ENCODE data around the gene DIAPH2. TPM values are rescaled to one million over a fixed set of nuclear protein-coding genes. Genes with fewer than 3 reads are reported as not detected.

The DIAPH2 gene
- total RNA-seq, 2 donors from 2014 or later: 12.5 to 18.3 TPM

DNA sequence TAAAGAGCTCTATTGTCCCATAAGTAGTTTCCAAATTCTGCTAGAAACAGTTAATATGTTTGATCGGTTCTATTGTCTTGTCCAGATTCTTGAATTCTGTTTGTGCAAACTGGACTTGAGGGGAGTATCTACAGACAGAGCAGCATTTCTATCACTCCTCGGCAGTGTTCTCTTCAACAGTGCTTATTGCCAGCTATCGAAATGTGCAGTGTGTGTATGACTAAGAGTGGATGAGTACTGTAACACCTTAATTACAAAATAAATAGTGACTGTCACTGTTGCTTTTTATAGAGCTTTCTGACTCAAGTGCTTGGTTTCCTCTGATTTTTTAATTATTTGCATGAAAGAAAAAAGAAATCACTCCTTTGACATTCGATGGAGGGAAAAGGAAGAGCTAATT is 473.6 kb downstream of the DIAPH2 start:
- Mint-ChIP-seq H3K4me1 (no peaks in the 10 kb centered on the region), H3K27ac (no peak overlapping the region), H3K4me3 (no peak overlapping the region), H3K27me3 (no peaks in the 10 kb centered on the region), H3K36me3 (ENCODE audit: low read depth) (no peaks in the 10 kb centered on the region)
- H3K9me3 ChIP-seq (ENCODE audit: control insufficient read depth, low read length, poor library complexity, severe bottlenecking): no peaks in the 10 kb centered on the region
- DNase-seq (no peak), ATAC-seq (no peak)

GRCh38 chrX:97159916-97160800 is 475.5 kb downstream of the DIAPH2 start:
- DNase-seq: no peak
- Mint-ChIP-seq H3K27ac (no peak overlapping the region), H3K36me3 (ENCODE audit: low read depth) (no peaks in the 10 kb centered on the region), H3K4me3 (no peak overlapping the region), H3K27me3 (no peaks in the 10 kb centered on the region), H3K4me1 (no peaks in the 10 kb centered on the region)
- H3K9me3 ChIP-seq (ENCODE audit: control insufficient read depth, low read length, poor library complexity, severe bottlenecking): no peaks in the 10 kb centered on the region
- ATAC-seq: no peak

GRCh38 chrX:97167333-97167732 is 482.7 kb downstream of the DIAPH2 start:
- Mint-ChIP-seq H3K27ac (no peak overlapping the region), H3K36me3 (ENCODE audit: low read depth) (no peaks in the 10 kb centered on the region), H3K27me3 (no peaks in the 10 kb centered on the region), H3K4me1 (no peaks in the 10 kb centered on the region), H3K4me3 (no peak overlapping the region)
- ATAC-seq: no peak
- DNase-seq: no peak
- H3K9me3 ChIP-seq (ENCODE audit: control insufficient read depth, low read length, poor library complexity, severe bottlenecking): no peaks in the 10 kb centered on the region

DNA sequence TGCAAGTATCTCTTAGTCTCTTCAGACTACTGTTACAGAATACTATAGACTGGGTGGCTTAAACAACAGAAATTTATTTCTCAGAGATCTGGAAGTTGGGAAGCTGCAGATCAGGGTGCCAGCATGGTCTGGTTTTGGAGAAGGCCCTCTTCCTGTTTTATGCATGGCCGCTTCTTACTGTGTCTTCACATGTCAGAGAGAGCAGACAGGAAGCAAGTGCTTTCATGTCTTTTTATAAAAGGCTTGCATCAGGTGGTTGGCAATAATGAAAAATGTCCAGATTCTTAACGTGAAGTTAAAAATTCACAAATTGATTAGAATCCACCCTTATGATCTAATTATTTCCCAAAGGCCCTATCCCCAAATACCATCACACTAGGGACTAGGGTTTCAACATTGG is 484.0 kb downstream of the DIAPH2 start:
- DNase-seq: no peak
- no peaks in the 10 kb centered on the region for H3K36me3 Mint-ChIP-seq (ENCODE audit: low read depth)
- no peak overlapping the region for H3K4me3 Mint-ChIP-seq
- H3K27me3 Mint-ChIP-seq: no peaks in the 10 kb centered on the region
- no peak for ATAC-seq
- H3K9me3 ChIP-seq (ENCODE audit: control insufficient read depth, low read length, poor library complexity, severe bottlenecking): no peaks in the 10 kb centered on the region
- H3K4me1 Mint-ChIP-seq: no peaks in the 10 kb centered on the region
- H3K27ac Mint-ChIP-seq: no peak overlapping the region

DNA sequence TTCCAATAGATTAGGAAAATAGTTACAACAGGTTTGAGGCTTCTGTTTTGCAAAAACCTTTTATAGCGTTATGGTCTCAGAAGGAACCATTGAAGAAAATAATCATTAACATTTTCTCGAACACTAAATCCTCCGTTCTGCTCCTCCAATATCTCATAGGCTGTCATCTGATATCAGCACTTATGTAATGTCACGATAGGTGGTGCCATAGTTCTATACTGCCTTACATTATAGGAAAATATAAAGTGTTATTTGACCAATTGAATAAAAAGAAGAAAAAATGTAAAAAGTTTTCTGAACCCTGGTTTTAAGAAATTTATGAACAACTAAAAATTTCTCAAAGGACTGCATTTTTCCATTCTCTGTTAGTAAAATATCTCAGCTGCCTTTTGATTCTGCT is 490.5 kb downstream of the DIAPH2 start:
- DNase-seq: no peak
- no peak overlapping the region for H3K4me3 Mint-ChIP-seq
- no peak for ATAC-seq
- no peaks in the 10 kb centered on the region for H3K27me3 Mint-ChIP-seq
- H3K9me3 ChIP-seq (ENCODE audit: control insufficient read depth, low read length, poor library complexity, severe bottlenecking): no peaks in the 10 kb centered on the region
- H3K27ac Mint-ChIP-seq: no peak overlapping the region
- H3K36me3 Mint-ChIP-seq (ENCODE audit: low read depth): peaks cover 3% of the 10 kb centered on the region
- H3K4me1 Mint-ChIP-seq: no peaks in the 10 kb centered on the region

GRCh38 chrX:97189668-97190067 is 505.0 kb downstream of the DIAPH2 start:
- H3K27ac Mint-ChIP-seq: no peak overlapping the region

DNA sequence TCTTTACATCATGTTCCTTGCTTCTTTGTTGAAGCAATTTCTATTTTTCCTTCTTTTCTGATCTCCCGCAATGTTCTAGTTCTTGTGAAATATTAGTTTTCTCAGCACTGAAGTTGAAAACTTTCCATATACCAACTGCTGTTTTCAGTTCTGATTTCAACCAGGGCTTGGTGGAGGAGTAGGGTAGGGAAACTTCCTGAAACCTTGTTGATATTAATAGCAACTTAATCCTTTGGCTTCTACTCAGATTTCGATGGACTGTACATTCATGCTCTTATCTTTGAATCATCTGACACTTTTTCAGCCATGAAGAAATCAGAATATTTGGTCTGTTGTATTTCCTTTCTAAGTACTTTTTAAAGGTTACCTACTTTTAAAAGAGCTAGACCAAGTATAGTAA is 514.9 kb downstream of the DIAPH2 start:
- H3K27me3 Mint-ChIP-seq: no peaks in the 10 kb centered on the region
- H3K4me1 Mint-ChIP-seq: no peaks in the 10 kb centered on the region
- no peaks in the 10 kb centered on the region for H3K36me3 Mint-ChIP-seq (ENCODE audit: low read depth)
- no peak overlapping the region for H3K4me3 Mint-ChIP-seq
- H3K9me3 ChIP-seq (ENCODE audit: control insufficient read depth, low read length, poor library complexity, severe bottlenecking): no peaks in the 10 kb centered on the region
- no peak for DNase-seq
- no peak for ATAC-seq
- H3K27ac Mint-ChIP-seq: no peak overlapping the region

More at GRCh38 chrX:97189668-97190067, 505.0 kb downstream of the DIAPH2 start:
- DNase-seq: no peak
- no peaks in the 10 kb centered on the region for H3K36me3 Mint-ChIP-seq (ENCODE audit: low read depth)
- H3K4me3 Mint-ChIP-seq: no peak overlapping the region
- no peaks in the 10 kb centered on the region for H3K27me3 Mint-ChIP-seq
- no peaks in the 10 kb centered on the region for H3K9me3 ChIP-seq (ENCODE audit: control insufficient read depth, low read length, poor library complexity, severe bottlenecking)
- no peak for ATAC-seq
- no peaks in the 10 kb centered on the region for H3K4me1 Mint-ChIP-seq

DNA sequence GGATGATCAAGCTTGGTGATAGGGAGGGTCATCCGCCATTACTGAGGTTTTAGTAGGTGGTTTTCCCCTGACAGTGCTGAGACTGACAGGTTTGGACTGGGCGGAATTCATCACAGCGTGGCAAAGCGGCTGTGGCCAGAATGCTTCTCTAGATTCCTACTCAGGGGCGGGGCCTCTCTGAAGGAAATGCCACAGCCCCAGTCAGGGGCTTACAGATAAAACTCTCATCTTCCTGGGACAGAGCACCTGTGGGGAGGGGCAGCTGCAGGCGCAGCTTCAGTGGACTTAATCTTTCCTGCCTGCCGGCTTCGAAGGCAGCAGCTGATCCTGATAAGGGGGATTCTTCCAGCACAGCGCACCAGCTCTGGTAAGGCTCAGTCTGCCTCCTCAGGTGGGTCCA is 515.8 kb downstream of the DIAPH2 start:
- Mint-ChIP-seq H3K4me3 (no peak overlapping the region), H3K27me3 (no peaks in the 10 kb centered on the region), H3K4me1 (no peaks in the 10 kb centered on the region), H3K36me3 (ENCODE audit: low read depth) (no peaks in the 10 kb centered on the region), H3K27ac (no peak overlapping the region)
- no peak for DNase-seq
- no peaks in the 10 kb centered on the region for H3K9me3 ChIP-seq (ENCODE audit: control insufficient read depth, low read length, poor library complexity, severe bottlenecking)
- no peak for ATAC-seq

DNA sequence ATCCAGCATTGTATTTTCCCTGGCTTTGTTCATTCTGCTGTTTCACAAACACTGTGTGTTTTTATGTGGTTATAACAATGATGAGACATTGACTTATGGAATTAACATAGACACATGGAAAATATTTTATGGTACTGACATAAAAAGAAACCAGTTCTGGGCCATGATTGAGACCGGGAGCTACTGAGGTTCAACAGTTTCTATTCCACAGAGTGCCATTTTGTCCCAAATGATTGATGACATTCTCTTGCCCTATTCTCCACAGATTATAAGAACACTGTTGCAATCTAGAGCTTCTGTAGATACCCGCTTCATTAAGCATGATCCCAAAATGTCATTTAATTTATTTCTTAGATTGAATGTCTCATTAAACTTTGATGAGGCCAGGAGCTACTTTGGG is 525.9 kb downstream of the DIAPH2 start:
- Mint-ChIP-seq H3K4me3 (no peak overlapping the region), H3K4me1 (no peaks in the 10 kb centered on the region), H3K27ac (no peak overlapping the region), H3K27me3 (no peaks in the 10 kb centered on the region), H3K36me3 (ENCODE audit: low read depth) (no peaks in the 10 kb centered on the region)
- DNase-seq: no peak
- H3K9me3 ChIP-seq (ENCODE audit: control insufficient read depth, low read length, poor library complexity, severe bottlenecking): no peaks in the 10 kb centered on the region
- ATAC-seq: no peak

GRCh38 chrX:97211070-97211469 is 526.4 kb downstream of the DIAPH2 start:
- H3K27ac Mint-ChIP-seq: no peak overlapping the region
- no peak for ATAC-seq
- DNase-seq: no peak
- no peaks in the 10 kb centered on the region for H3K27me3 Mint-ChIP-seq
- H3K4me1 Mint-ChIP-seq: no peaks in the 10 kb centered on the region
- no peaks in the 10 kb centered on the region for H3K36me3 Mint-ChIP-seq (ENCODE audit: low read depth)
- no peak overlapping the region for H3K4me3 Mint-ChIP-seq
- H3K9me3 ChIP-seq (ENCODE audit: control insufficient read depth, low read length, poor library complexity, severe bottlenecking): no peaks in the 10 kb centered on the region

- no peaks in the 10 kb centered on the region for H3K9me3 ChIP-seq (ENCODE audit: control insufficient read depth, low read length, poor library complexity, severe bottlenecking)
- Mint-ChIP-seq H3K4me3 (no peak overlapping the region), H3K27ac (no peak overlapping the region), H3K4me1 (no peaks in the 10 kb centered on the region), H3K27me3 (no peaks in the 10 kb centered on the region), H3K36me3 (ENCODE audit: low read depth) (no peaks in the 10 kb centered on the region)
- ATAC-seq: no peak
- DNase-seq: no peak
Measured at GRCh38 chrX:97215186-97215585, 530.5 kb downstream of the DIAPH2 start.

DNA sequence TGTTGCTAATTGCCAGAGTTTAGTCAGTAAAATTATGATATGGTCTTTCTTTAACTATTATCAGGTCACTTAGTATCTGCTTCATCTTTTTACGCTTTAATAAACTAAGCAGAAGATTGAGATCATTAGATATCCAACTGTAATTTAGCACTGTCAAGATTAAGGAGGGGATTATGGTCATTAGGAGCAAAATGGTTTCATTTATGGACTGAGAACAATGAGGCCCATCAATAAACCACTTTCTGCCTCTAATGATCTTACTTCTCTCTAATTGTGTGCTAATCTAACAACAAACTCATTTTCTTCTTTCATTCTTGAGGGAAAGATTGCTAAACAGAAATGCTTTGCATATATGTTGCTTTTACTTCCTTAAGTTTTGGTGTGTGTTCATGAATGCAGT is 539.5 kb downstream of the DIAPH2 start:
- H3K4me1 Mint-ChIP-seq: peaks cover 2% of the 10 kb centered on the region
- no peak for ATAC-seq
- no peaks in the 10 kb centered on the region for H3K36me3 Mint-ChIP-seq (ENCODE audit: low read depth)
- no peaks in the 10 kb centered on the region for H3K9me3 ChIP-seq (ENCODE audit: control insufficient read depth, low read length, poor library complexity, severe bottlenecking)
- no peak overlapping the region for H3K4me3 Mint-ChIP-seq
- no peak overlapping the region for H3K27ac Mint-ChIP-seq
- H3K27me3 Mint-ChIP-seq: no peaks in the 10 kb centered on the region
- DNase-seq: no peak

- H3K4me1 Mint-ChIP-seq: no peaks in the 10 kb centered on the region
- H3K4me3 Mint-ChIP-seq: no peak overlapping the region
- H3K9me3 ChIP-seq (ENCODE audit: control insufficient read depth, low read length, poor library complexity, severe bottlenecking): no peaks in the 10 kb centered on the region
- no peak overlapping the region for H3K27ac Mint-ChIP-seq
- DNase-seq: no peak
- ATAC-seq: no peak
- H3K36me3 Mint-ChIP-seq (ENCODE audit: low read depth): no peaks in the 10 kb centered on the region
- H3K27me3 Mint-ChIP-seq: no peaks in the 10 kb centered on the region
Measured at GRCh38 chrX:97229318-97229717, 544.7 kb downstream of the DIAPH2 start.

DNA sequence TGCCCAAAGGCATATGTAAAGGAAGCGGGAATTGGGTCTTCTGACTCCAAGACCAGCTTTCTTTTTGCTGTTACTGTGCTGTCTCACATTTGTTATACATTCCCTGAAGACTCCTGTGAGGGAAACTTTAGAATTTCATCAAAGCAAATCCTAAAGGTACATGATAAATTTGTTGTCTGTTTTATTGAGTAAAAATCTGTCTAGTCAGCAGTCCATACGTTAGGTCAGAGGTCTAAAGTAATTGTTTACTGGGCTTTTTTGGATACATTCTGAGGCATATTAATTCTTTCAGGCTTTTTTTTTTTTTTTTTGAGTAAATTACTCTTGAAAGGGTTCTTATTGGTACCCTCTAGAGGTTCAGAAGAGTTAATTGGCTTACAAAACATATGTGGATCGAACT is 546.3 kb downstream of the DIAPH2 start:
- DNase-seq (no peak), ATAC-seq (no peak)
- Mint-ChIP-seq H3K36me3 (ENCODE audit: low read depth) (no peaks in the 10 kb centered on the region), H3K27ac (no peak overlapping the region), H3K4me1 (no peaks in the 10 kb centered on the region), H3K4me3 (no peak overlapping the region), H3K27me3 (no peaks in the 10 kb centered on the region)
- H3K9me3 ChIP-seq (ENCODE audit: control insufficient read depth, low read length, poor library complexity, severe bottlenecking): no peaks in the 10 kb centered on the region
